Measurements from ENCODE around the gene C6orf52. TPM values are rescaled to one million over a fixed set of nuclear protein-coding genes. Genes with fewer than 3 reads are reported as not detected.

Gene C6orf52
- total and polyA plus RNA-seq, 9 of the 15 experiments (the other 6 are each of a cell fraction or from before 2014, with no cell fraction given), result 6.7 to 37.0 (median 11.1) TPM

- no peaks in the 10 kb centered on the region for H3K4me1 ChIP-seq (replicated peaks in 1 of 2; ENCODE audit: control insufficient read depth in 2 of 2, insufficient read depth in 2 of 2, low read length in 2 of 2)
- in situ Hi-C loops (cut with MboI) (no loop called here), intact Hi-C loops (cut with micrococcal nuclease) (no loop called here)
- 79% methylated on average over 2 of the region's 2 CpGs for WGBS (ENCODE audit: insufficient coverage, low coverage, missing lambda C conversion rate)
- ChIA-PET CTCF (ENCODE audit: low intra/inter-chr PET ratio) (no interaction called here), POLR2A (interaction anchor here (2.6 to 7.5 kb wide), 2 partner anchors 11 to 13 kb away, joined by 13 to 48 read pairs; partner anchors contain the start of genes TMEM14B and TMEM14C)
- no peak for FAIRE-seq
- no peak overlapping the region for H3K4me2 ChIP-seq (ENCODE audit: insufficient read depth, low read length)
- ATAC-seq, result no peak
- no TSS peak for BruUV-seq (replicated peaks)
- no peaks in the 10 kb centered on the region for H3K9me1 ChIP-seq (ENCODE audit: control insufficient read depth, insufficient read depth, low read length)
- no peak overlapping the region for H2AFZ ChIP-seq (ENCODE audit: low read depth, low read length)
- no peak overlapping the region for H3K9ac ChIP-seq (ENCODE audit: insufficient read depth in 1 of 2, low read depth in 2 of 2, low read length in 2 of 2)
- TF ChIP-seq ZNF695 (CRISPR knock-in tag; IDR thresholded peaks at IDR 0.05), result no peak
- TF ChIP-seq MAFG (tag; conservative IDR thresholded peaks at IDR 0.05), result no peak
- H4K20me1 ChIP-seq (replicated peaks; ENCODE audit: control insufficient read depth, insufficient read depth, low read length), result no peaks in the 10 kb centered on the region
- H3K36me3 ChIP-seq (ENCODE audit: control insufficient read depth, insufficient read depth, low read length), result peaks cover 22% of the 10 kb centered on the region
- DNase-seq (ENCODE audit: extremely low read depth in 1 of 4, low spot score in 3 of 4), result no peak
- H3K27me3 ChIP-seq (ENCODE audit: control insufficient read depth in 2 of 2, insufficient read depth in 2 of 2, low read length in 2 of 2), result no peaks in the 10 kb centered on the region
- H3K79me2 ChIP-seq (ENCODE audit: control insufficient read depth, insufficient read depth, low read length), result no peaks in the 10 kb centered on the region
- no peaks in the 10 kb centered on the region for H3K9me3 ChIP-seq (replicated peaks; ENCODE audit: control insufficient read depth, insufficient read depth, low read depth, low read length)
- H3K4me3 ChIP-seq, result no peak overlapping the region
- no peak overlapping the region for H3K27ac ChIP-seq (ENCODE audit: extremely low read depth, low read depth, low read length)
Measured at GRCh38 chr6:10736731-10737130, 42.3 kb upstream of the C6orf52 start.

GRCh38 chr6:10733863-10734262 lies 39.4 kb upstream of the C6orf52 start:
- no TSS peak for BruUV-seq (replicated peaks)
- no peak overlapping the region for H3K27ac ChIP-seq (ENCODE audit: extremely low read depth, low read depth, low read length)
- WGBS (ENCODE audit: insufficient coverage, low coverage, missing lambda C conversion rate), result 93% methylated on average over 3 of the region's 3 CpGs
- TF ChIP-seq ZBTB26 (CRISPR knock-in tag; IDR thresholded peaks at IDR 0.05) (no peak), ARID2 (IDR thresholded peaks at IDR 0.05) (no peak), NFIC (IDR thresholded peaks at IDR 0.05) (no peak), ZNF584 (CRISPR knock-in tag; IDR thresholded peaks at IDR 0.05; ENCODE audit: low read depth) (no peak), ADNP (tag; IDR thresholded peaks at IDR 0.05) (no peak), KLF13 (tag; IDR thresholded peaks at IDR 0.05; ENCODE audit: borderline replicate concordance, low read depth) (no peak), ZFP1 (CRISPR knock-in tag; IDR thresholded peaks at IDR 0.05) (no peak), PREB (CRISPR knock-in tag; IDR thresholded peaks at IDR 0.05) (no peak), SMARCA4 (IDR thresholded peaks at IDR 0.05) (no peak), HMBOX1 (IDR thresholded peaks at IDR 0.05) (no peak), ZNF24 (IDR thresholded peaks at IDR 0.05) (no peak), CEBPB (tag; IDR thresholded peaks at IDR 0.05) (no peak), COPS2 (conservative IDR thresholded peaks at IDR 0.05) (no peak)

More at GRCh38 chr6:10733863-10734262, 39.4 kb upstream of the C6orf52 start:
- ATAC-seq, result no peak
- H3K9me3 ChIP-seq (replicated peaks; ENCODE audit: control insufficient read depth, insufficient read depth, low read depth, low read length), result no peaks in the 10 kb centered on the region
- in situ Hi-C loops (cut with MboI) (no loop called here), intact Hi-C loops (cut with micrococcal nuclease) (no loop called here)
- no peaks in the 10 kb centered on the region for H4K20me1 ChIP-seq (replicated peaks; ENCODE audit: control insufficient read depth, insufficient read depth, low read length)
- no peak overlapping the region for H3K9ac ChIP-seq (ENCODE audit: insufficient read depth in 1 of 2, low read depth in 2 of 2, low read length in 2 of 2)
- H3K9me1 ChIP-seq (ENCODE audit: control insufficient read depth, insufficient read depth, low read length), result no peaks in the 10 kb centered on the region
- H3K36me3 ChIP-seq (ENCODE audit: control insufficient read depth, insufficient read depth, low read length), result peaks cover 47% of the 10 kb centered on the region
- no peaks in the 10 kb centered on the region for H3K79me2 ChIP-seq (ENCODE audit: control insufficient read depth, insufficient read depth, low read length)
- no peaks in the 10 kb centered on the region for H3K4me1 ChIP-seq (replicated peaks in 1 of 2; ENCODE audit: control insufficient read depth in 2 of 2, insufficient read depth in 2 of 2, low read length in 2 of 2)
- CTCF ChIA-PET (ENCODE audit: low intra/inter-chr PET ratio), result no interaction called here
- H3K4me3 ChIP-seq, result no peak overlapping the region
- POLR2A ChIA-PET, result interaction anchor here (0.7 to 7.5 kb wide), 5 partner anchors 8 to 15 kb away, joined by 3 to 48 read pairs (median 7); partner anchors contain the start of gene TMEM14C
- FAIRE-seq, result no peak
- H2AFZ ChIP-seq (ENCODE audit: low read depth, low read length), result no peak overlapping the region
- no peaks in the 10 kb centered on the region for H3K27me3 ChIP-seq (ENCODE audit: control insufficient read depth in 2 of 2, insufficient read depth in 2 of 2, low read length in 2 of 2)
- no peak for DNase-seq (ENCODE audit: extremely low read depth in 1 of 4, low spot score in 3 of 4)
- H3K4me2 ChIP-seq (ENCODE audit: insufficient read depth, low read length), result no peak overlapping the region
